NCI-H748 treated with DMSO at 0.1 percent for 48 hours (cell line): ENCODE data around the gene MAGIX.
"Not testable (repeated sequence)": the region's sequence is repeated elsewhere in the genome, so short reads cannot be mapped to it uniquely, and the experiment has no call there.

Source experiments
- DNase-seq: peaks from one replicate; lab custom pipeline; 2025; lab: John Stamatoyannopoulos, UW

The MAGIX gene

DNA sequence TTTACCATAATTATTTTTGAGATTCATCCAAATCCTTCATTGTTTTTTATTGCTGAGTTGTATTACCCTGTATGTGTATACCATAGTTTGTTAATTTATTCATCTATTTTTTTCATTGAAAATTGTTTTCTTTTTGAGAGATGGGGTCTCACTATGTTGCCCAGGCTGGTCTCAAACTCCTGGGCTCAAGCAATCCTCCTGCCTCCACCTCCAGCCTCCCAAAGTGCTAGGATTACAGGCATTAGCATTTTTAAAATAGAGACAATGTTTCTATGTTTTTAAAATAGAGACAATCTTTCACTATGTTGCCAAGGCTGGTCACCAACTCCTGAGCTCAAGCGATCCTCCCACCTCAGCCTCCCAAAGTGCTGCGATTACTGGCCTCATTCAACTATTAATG, 1.6 kb upstream of the MAGIX start:
- no peak for DNase-seq

DNA sequence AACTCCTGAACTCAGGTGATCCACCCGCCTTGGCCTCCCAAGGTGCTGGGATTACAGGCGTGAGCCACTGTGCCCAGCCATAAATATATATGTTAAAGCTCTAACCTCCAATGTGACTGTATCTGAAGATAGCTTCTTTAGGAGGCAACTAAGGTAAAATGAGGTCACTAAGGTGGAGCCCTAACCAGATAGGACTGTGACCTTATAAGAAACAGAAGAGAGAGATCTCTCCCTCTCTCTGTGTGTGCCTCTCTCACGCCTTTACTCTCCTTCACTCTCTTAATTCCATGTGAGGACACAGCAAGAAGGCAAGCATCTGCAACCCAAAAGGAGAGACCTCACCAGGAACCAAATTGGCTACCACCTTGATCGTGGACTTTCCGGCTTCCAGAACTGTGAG, 926 bp upstream of the MAGIX start:
- DNase-seq = no peak

GRCh38 chrX:49163555-49164419, 1.2 kb downstream of the MAGIX start:
- DNase-seq = peak; percentile 62

DNA sequence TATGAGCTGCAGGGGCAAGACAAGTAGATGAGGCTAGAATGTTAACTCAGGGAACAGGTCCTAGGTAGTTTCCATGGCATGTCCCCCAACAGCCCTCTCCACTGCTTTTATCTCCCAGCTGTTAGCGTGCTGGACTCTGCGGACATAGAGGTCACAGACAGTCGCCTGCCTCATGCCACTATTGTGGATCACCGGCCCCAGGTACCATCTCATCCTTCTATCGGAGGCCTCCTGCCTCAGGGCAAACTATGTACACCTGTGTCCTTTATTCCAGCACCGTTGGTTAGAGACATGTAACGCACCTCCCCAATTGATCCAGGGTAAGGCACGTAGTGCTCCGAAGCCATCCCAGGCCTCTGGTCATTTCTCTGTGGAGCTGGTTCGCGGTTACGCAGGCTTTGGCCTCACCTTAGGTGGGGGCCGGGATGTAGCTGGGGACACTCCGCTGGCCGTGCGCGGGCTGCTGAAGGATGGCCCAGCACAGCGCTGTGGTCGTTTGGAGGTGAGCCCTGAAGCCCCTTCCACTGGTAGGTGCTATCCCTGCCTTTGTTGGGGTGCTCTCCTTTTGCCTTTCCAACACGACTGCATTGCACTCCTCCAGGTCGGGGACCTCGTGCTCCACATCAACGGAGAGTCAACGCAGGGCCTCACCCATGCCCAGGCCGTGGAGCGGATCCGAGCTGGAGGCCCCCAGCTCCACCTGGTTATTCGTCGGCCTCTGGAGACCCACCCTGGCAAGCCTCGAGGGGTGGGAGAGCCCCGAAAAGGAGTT, 2.2 kb downstream of the MAGIX start:
- no peak for DNase-seq

- DNase-seq = peak; percentile 90
These were observed 3.6 kb downstream of the MAGIX start for GRCh38 chrX:49165901-49166881.

- DNase-seq = no peak
These were observed 4.6 kb downstream of the MAGIX start for GRCh38 chrX:49166914-49167739.

DNA sequence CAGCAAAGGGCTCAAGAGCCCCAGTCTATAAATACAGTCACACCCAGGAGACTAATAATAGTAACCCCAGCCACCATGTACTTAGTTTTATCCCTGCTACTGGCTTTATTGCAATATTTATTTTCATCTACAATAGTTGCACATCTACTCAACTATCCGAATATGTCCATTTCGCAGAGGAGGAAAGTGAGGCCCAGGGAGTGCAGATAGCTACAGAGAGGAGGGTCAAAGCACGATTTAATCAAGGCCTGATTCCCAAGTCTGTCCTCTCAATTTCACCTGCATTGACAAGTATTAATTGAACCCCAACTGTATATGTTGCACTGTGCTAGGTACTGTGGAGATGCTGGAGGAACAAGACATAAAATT, 5.2 kb downstream of the MAGIX start:
- no peak for DNase-seq

- no peak for DNase-seq
These were observed 9.3 kb downstream of the MAGIX start, which contains the start of gene PLP2 for GRCh38 chrX:49171752-49172279. PLP2 (plus strand) TSS chrX:49171898; CDS start chrX:49172001, 103 bp downstream.

- DNase-seq = peak; percentile 37
These were observed 9.8 kb downstream of the MAGIX start for GRCh38 chrX:49172280-49172780.

- not testable (repeated sequence) for DNase-seq
These were observed 11.0 kb downstream of the MAGIX start for GRCh38 chrX:49173544-49173943.

DNA sequence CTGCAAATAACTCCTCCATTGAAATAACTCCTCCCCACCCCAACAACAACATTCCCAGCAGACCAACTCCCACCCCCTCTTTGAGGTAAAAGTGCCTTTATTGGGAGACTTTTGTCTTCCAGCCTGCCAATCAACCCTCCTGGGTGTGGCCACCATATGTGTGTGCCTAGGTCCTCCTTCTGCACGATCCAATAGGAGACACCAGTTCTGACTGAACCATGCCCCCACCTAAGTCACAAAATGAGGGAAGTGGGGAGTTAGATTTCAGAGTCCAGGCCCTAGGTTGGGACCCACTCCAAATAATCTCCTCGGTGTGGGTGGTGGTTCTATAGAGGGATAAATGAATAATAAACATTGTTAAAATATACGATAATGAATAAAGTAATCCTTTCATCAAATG, 12.2 kb downstream of the MAGIX start:
- no peak for DNase-seq

- no peak for DNase-seq
These were observed 13.1 kb downstream of the MAGIX start for GRCh38 chrX:49175435-49176274.

GRCh38 chrX:49176421-49177326, 14.1 kb downstream of the MAGIX start:
- no peak for DNase-seq

DNA sequence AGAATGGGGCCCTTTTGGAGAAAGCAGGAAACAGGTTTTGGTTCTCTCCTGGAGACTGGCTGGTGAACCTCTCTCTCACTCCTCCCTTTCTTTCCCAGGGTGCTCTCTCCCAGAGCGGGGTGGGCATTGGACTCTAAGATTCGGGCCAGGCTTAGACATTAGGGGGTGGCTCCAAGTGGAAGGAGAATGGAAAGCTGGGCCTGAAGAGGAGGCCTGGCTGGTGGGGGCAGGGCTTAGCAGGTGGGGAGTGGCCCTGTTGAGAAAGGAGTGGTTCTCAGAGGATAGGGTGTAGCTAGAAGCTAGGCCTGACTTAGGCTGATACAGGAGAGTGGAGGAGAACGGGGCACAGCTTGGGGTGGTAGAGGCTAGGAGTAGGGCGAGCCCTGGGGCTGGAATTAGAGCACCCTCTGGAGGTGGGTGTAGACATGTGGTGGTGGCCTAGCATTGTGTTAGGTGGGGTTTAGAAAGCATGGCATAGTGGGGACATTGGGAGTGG, 14.8 kb downstream of the MAGIX start:
- no peak for DNase-seq

GRCh38 chrX:49177873-49178480, 15.4 kb downstream of the MAGIX start:
- DNase-seq = no peak

DNA sequence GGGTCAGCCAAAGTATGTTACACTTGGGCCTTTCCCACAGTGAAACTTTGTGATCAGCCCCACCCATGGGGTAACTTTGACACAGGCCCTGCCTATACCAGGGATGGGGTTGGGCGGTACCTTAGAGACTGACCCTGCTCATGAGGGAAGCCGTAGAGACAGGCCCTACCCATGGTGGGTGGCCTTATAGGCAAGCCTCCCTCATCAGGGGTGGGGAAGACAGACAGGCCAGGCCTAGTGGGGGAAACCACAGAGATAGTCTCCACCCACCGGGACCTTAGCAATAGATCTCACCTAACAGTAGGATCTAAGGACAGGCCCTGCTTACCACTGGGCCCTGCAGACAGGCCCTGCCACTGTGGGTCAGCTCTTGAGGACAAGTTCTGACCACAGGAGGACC, 16.0 kb downstream of the MAGIX start:
- DNase-seq = no peak

DNA sequence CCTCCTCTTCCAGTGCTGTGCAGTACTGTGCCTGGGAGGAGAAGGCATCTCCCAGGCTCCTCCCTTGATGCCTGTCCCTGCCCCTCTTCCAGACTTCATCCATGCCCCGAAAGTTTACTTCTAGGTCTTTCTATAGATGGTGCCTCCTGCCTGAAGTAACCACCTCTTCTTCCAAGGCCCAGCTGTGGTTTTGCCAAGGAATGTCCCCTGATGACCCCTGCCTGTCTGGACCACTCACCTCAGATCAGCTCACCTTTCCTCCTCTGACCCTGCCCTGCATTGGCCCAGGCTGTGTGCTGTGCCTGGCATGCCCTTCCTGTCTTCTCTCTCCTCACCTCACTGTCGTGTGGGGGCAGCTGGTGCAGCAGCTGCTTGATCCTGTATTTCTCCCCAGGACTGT, 16.8 kb downstream of the MAGIX start:
- DNase-seq = no peak

DNA sequence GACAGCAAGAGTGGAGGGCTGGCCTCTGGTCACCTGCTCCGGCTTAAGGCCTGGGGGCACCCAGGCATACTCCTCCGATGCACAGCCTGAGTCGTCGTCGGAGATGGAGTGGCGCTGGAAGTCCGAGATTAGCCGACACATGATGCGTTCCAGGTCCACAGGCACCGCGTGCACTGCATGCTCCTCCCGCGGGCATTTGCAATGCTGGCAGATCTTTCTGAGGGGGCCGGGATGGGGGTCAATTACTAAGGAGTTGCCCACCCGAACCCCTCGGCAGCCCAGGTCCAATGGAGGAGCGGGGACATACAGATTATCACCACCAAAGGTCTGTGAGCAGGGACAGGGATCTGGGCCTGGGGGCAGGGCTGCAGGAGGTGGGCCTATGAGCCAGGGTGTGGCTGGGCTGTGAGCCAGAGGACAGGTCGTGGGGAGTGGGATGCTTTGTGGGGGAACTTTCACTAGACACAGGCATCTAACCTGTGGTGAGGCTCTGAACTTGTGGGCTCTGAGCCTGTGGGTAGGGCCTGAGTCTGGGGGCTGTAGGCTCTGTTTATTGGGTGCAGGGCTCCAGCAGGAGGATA, 21.2 kb downstream of the MAGIX start:
- no peak for DNase-seq
